AML-193 (cell line): ENCODE results near the gene RAPSN.

Experiments used
- DNase-seq, 2 experiments: peaks; one replicate each; lab custom pipeline; 2025; lab: John Stamatoyannopoulos, UW

Gene RAPSN

GRCh38 chr11:47390422-47390760, 58.5 kb downstream of the RAPSN start:
- no peak for DNase-seq

- no peak for DNase-seq
Observed at GRCh38 chr11:47389577-47390421, 59.1 kb downstream of the RAPSN start.

GRCh38 chr11:47388697-47389576, 60.0 kb downstream of the RAPSN start:
- DNase-seq: no peak

GRCh38 chr11:47387944-47388696, 60.8 kb downstream of the RAPSN start:
- peak; percentile 85 to 90 for DNase-seq
